ENCODE data around the gene EVI5. TPM values are rescaled to one million over a fixed set of nuclear protein-coding genes. Genes with fewer than 3 reads are reported as not detected.
"Not testable (repeated sequence)": the region's sequence is repeated elsewhere in the genome, so short reads cannot be mapped to it uniquely, and the experiment has no call there.

EVI5 gene
- total RNA-seq, 3 donors from 2014 or later, result 28.0 to 38.7 (median 31.2) TPM

GRCh38 chr1:92638498-92638897, 146.4 kb downstream of the EVI5 start:
- Histone ChIP-seq H3K9me3 (no peaks in the 10 kb centered on the region), H3K36me3 (no peaks in the 10 kb centered on the region), H3K4me1 (no peaks in the 10 kb centered on the region), H3K27ac (no peak overlapping the region), H3K4me3 (no peak overlapping the region), H3K27me3 (no peaks in the 10 kb centered on the region)
- intact Hi-C loops (cut with DNase I; ENCODE audit: low total_unique reads), result no loop called here
- TF ChIP-seq CTCF (IDR thresholded peaks at IDR 0.05), result no peak
- no peak for TF ChIP-seq POLR2AphosphoS5 (IDR thresholded peaks at IDR 0.05)
- no peak for TF ChIP-seq POLR2A (IDR thresholded peaks at IDR 0.05)
- no peak for DNase-seq (ENCODE audit: low spot score in 2 of 2)

- DNase-seq (ENCODE audit: low spot score in 2 of 2); H3K27me3 ChIP-seq; H3K4me1 ChIP-seq; H3K9me3 ChIP-seq; H3K27ac ChIP-seq; H3K36me3 ChIP-seq; intact Hi-C loops (cut with DNase I; ENCODE audit: low total_unique reads); H3K4me3 ChIP-seq: not testable (repeated sequence)
Observed at GRCh38 chr1:92635203-92635602, 149.7 kb downstream of the EVI5 start.

- H3K36me3 ChIP-seq, result no peaks in the 10 kb centered on the region
- intact Hi-C loops (cut with DNase I; ENCODE audit: low total_unique reads), result no loop called here
- H3K9me3 ChIP-seq, result no peaks in the 10 kb centered on the region
- H3K4me1 ChIP-seq, result no peaks in the 10 kb centered on the region
- no peaks in the 10 kb centered on the region for H3K27me3 ChIP-seq
- H3K27ac ChIP-seq, result no peak overlapping the region
- H3K4me3 ChIP-seq, result no peak overlapping the region
- DNase-seq (ENCODE audit: low spot score in 2 of 2), result no peak
- TF ChIP-seq POLR2A (IDR thresholded peaks at IDR 0.05), result no peak
- no peak for TF ChIP-seq POLR2AphosphoS5 (IDR thresholded peaks at IDR 0.05)
- peak in 1 of 3 donors; percentile 16 for TF ChIP-seq CTCF (IDR thresholded peaks at IDR 0.05)
Observed at GRCh38 chr1:92623187-92623778, 161.6 kb downstream of the EVI5 start.

GRCh38 chr1:92619466-92620189, 165.3 kb downstream of the EVI5 start:
- Histone ChIP-seq H3K36me3 (no peaks in the 10 kb centered on the region), H3K9me3 (no peaks in the 10 kb centered on the region), H3K4me3 (no peak overlapping the region), H3K4me1 (no peaks in the 10 kb centered on the region), H3K27me3 (no peaks in the 10 kb centered on the region), H3K27ac (no peak overlapping the region)
- TF ChIP-seq POLR2AphosphoS5 (IDR thresholded peaks at IDR 0.05), result no peak
- no peak for TF ChIP-seq CTCF (IDR thresholded peaks at IDR 0.05)
- TF ChIP-seq POLR2A (IDR thresholded peaks at IDR 0.05), result no peak
- no peak for DNase-seq (ENCODE audit: low spot score in 2 of 2)
- intact Hi-C loops (cut with DNase I; ENCODE audit: low total_unique reads), result no loop called here

GRCh38 chr1:92601044-92601443, 183.9 kb downstream of the EVI5 start:
- no peak for DNase-seq (ENCODE audit: low spot score in 2 of 2)
- no peaks in the 10 kb centered on the region for H3K36me3 ChIP-seq
- intact Hi-C loops (cut with DNase I; ENCODE audit: low total_unique reads), result no loop called here

More at GRCh38 chr1:92601044-92601443, 183.9 kb downstream of the EVI5 start:
- Histone ChIP-seq H3K4me3 (no peak overlapping the region), H3K4me1 (no peaks in the 10 kb centered on the region), H3K27me3 (no peaks in the 10 kb centered on the region), H3K27ac (no peak overlapping the region), H3K9me3 (no peaks in the 10 kb centered on the region)
- TF ChIP-seq POLR2A (IDR thresholded peaks at IDR 0.05), result no peak
- TF ChIP-seq POLR2AphosphoS5 (IDR thresholded peaks at IDR 0.05), result no peak
- no peak for TF ChIP-seq CTCF (IDR thresholded peaks at IDR 0.05)

Data from breast epithelium (tissue), 4 donors.